Fibroblast of the aortic adventitia (primary cell): ENCODE results near the gene HERC4. TPM values are rescaled to one million over a fixed set of nuclear protein-coding genes. Genes with fewer than 3 reads are reported as not detected.
"Not testable (repeated sequence)": the region's sequence is repeated elsewhere in the genome, so short reads cannot be mapped to it uniquely, and the experiment has no call there.

Experiments used
- DNase-seq: peaks from one replicate; pipeline ENCODE4 v3.0.0-alpha.2; 2010; ENCODE audit warnings: low read depth
- H3K4me3 ChIP-seq: 2 replicates; pipeline ENCODE4 v1.5.1; 2011; ENCODE audit warnings: low read depth, mild to moderate bottlenecking, control low read depth, low read length, moderate library complexity
- small RNA-seq: library from RNA; depleted of rRNA; stranded (forward); fragments of <200 nt; gene quantifications from one replicate; pipeline ENCODE3, GENCODE V24; 2012
- total RNA-seq: library from RNA; depleted of rRNA; stranded (reverse); fragments of >200 nt; gene quantifications from 2 replicates; pipeline ENCODE4 v1.2.3, GENCODE V29; 2012; ENCODE audit warnings: low replicate concordance
- TF ChIP-seq, protein P1 (sequence below): IDR thresholded peaks from 2 replicates; pipeline ENCODE4 v1.5.1; 2011; ENCODE audit warnings: mild to moderate bottlenecking, low read length, control low read depth, inconsistent platforms; ENCODE audit not compliant: insufficient read depth

The HERC4 gene
- total RNA-seq, 1 donor = 131 TPM

DNA sequence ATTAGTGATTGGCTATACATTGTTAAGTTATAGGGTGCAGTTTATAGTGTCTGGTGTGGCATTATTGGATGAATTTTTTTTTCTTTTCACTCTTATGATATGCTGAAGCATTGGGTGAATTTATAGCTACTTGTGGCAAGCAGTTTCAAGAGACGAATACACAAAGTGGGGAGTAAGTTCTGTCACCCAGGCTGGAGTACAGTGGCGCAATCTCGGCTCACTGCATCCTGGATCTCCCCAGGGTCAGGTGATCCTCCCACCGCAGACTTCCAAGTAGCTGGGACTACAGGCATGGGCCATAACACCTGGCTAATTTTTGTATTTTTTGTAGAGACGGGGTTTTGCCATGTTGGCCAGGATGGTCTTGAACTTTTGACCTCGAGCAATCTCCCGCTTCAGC lies 196.9 kb downstream of the HERC4 start:
- TF ChIP-seq, protein P1, sequence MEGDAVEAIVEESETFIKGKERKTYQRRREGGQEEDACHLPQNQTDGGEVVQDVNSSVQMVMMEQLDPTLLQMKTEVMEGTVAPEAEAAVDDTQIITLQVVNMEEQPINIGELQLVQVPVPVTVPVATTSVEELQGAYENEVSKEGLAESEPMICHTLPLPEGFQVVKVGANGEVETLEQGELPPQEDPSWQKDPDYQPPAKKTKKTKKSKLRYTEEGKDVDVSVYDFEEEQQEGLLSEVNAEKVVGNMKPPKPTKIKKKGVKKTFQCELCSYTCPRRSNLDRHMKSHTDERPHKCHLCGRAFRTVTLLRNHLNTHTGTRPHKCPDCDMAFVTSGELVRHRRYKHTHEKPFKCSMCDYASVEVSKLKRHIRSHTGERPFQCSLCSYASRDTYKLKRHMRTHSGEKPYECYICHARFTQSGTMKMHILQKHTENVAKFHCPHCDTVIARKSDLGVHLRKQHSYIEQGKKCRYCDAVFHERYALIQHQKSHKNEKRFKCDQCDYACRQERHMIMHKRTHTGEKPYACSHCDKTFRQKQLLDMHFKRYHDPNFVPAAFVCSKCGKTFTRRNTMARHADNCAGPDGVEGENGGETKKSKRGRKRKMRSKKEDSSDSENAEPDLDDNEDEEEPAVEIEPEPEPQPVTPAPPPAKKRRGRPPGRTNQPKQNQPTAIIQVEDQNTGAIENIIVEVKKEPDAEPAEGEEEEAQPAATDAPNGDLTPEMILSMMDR = no peak
- no peak for DNase-seq
- no peak overlapping the region for H3K4me3 ChIP-seq

DNA sequence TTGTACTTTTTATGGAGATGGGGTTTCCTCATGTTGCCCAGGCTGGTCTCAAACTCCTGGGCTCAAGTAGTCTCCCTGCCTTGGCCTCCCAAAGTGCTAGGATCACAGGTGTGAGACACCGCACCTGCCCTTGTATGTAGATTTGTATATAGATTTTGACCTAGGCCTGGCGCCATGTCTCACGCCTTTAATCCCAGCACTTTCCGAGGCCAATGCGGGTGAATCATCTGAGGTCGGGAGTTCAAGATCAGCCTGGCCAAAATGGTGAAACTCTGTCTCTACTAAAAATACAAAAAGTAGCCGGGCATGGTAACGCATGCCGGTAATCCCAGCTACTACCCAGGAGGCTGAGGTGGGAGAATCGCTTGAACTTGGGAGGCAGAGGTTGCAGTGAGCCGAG lies 197.7 kb downstream of the HERC4 start:
- not testable (repeated sequence) for H3K4me3 ChIP-seq, DNase-seq

DNA sequence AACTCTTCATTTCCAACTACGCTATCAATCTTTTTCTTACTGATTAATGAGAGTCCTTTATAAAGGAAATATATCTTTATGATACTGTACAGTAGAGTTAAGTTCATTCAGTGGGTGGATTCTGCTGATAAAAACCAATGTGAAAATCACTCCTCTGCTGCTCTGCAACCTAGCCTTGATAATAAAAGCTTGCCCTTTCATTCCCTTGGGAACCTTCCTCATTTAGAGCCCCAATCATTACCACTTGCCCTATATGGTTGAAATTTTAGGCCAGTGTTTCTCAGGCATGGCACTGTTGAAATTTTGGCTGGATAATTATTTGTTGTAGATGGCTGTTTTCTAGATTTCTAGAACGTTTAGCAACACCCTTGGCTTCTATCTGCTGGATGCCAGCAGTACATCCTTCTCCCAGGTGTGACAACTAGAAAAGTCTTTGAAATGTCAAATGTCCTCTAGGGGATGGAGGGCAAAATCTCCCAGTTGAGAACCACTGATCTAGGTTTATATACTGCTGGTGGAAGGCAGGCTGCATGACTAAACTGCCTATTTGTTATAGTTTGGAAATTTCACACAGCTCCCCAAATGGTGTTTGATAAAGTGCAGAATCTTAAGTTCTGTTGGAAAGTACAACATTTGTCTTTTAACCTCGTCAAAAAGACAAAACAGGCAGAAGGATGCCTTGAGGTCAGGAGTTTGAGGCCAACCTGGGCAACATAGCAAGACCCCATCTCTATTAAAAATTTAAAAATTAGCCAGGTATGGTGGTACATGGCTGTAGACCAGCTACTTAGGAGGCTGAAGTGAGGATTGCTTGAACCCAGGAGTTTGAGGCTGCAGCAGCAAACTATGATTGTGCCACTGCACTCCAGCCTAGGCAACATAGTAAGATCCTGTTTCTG lies 199.5 kb downstream of the HERC4 start:
- DNase-seq = no peak
- H3K4me3 ChIP-seq = no peak overlapping the region
- TF ChIP-seq, protein P1 = no peak

Small RNAs within 50 kb of the gene (small RNA-seq; reads per million reads assigned to genes)
- gene RN7SL220P = not detected

Other genes starting within 250 kb of the HERC4 start
- gene DNAJC12, start 237.1 kb downstream of the HERC4 start, total RNA-seq = 1.1 and 14.9 TPM in 2 replicates
- gene SIRT1, start 190.6 kb downstream of the HERC4 start, total RNA-seq = 19.4 and 20.4 TPM in 2 replicates
- gene MYPN, start 34.2 kb upstream of the HERC4 start, total RNA-seq = 0.08 and 1.7 TPM in 2 replicates
- not detected in 2 replicates for gene ATOH7, start 156.8 kb upstream of the HERC4 start, total RNA-seq